Measurements from ENCODE around the gene DMAC2L.

Gene DMAC2L

DNA sequence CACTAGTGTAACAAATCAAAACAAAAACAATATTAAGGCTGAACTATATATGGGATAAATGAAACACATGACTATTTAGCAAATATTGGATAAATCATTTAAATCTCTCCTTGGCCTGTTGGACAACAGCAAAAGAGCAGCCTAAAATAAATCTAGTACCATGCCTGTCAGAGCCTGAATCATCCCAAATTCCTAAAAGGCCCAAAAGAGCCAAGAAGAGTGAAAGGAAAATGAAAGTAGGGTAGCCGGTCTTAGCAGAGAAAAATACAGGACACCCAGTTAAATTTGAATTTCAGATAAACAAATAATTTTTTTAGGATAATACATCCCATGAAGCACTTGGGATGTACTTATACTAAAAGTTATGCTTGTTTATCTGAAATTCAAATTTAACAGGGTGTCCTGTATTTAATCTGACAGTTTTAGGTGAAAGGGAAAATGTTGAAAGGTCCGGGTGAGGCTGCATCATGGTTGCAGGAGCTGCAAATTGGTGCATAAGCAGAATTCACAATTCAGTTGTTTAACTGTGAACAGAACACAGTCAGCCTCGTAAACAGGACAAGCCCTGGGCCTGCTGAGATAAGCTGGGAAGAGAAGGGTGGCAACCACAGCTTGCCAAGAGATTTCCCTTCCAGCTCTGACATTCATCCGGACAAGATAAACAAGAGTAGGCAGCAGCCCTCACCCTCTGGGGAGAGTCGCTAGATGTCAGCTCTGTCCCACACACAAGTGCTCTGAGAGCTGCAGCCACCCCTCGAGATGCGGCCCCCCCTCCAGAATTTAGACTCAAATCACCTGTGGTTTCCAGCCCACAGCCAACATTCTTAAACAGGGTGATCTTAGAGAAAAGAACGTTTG is 30.3 kb downstream of the DMAC2L start:
- Histone ChIP-seq H3K27me3 (ENCODE audit: control insufficient read depth in 1 of 2, insufficient read depth in 2 of 2, low read length in 2 of 2) (no peaks in the 10 kb centered on the region), H3K9ac (ENCODE audit: low read length in 2 of 2) (peak overlapping the region in 1 of 2 donors; percentile 47), H3K27ac (ENCODE audit: low read length) (peak overlapping the region; percentile 13), H3K4me3 (ENCODE audit: low read length in 2 of 2) (peak overlapping the region; percentile 10 to 65), H3K4me1 (ENCODE audit: control insufficient read depth, insufficient read depth, low read length) (peaks cover 2% of the 10 kb centered on the region), H3K36me3 (ENCODE audit: control insufficient read depth in 2 of 2, insufficient read depth in 2 of 2, low read length in 2 of 2) (no peaks in the 10 kb centered on the region), H3K9me3 (ENCODE audit: control insufficient read depth in 2 of 2, low read length in 2 of 2) (no peaks in the 10 kb centered on the region)

- Histone ChIP-seq H3K27ac (ENCODE audit: low read length) (no peak overlapping the region), H3K9me3 (ENCODE audit: control insufficient read depth in 2 of 2, low read length in 2 of 2) (no peaks in the 10 kb centered on the region), H3K4me1 (ENCODE audit: control insufficient read depth, insufficient read depth, low read length) (peaks cover 6% of the 10 kb centered on the region), H3K27me3 (ENCODE audit: control insufficient read depth in 1 of 2, insufficient read depth in 2 of 2, low read length in 2 of 2) (no peaks in the 10 kb centered on the region), H3K36me3 (ENCODE audit: control insufficient read depth in 2 of 2, insufficient read depth in 2 of 2, low read length in 2 of 2) (no peaks in the 10 kb centered on the region), H3K9ac (ENCODE audit: low read length in 2 of 2) (no peak overlapping the region), H3K4me3 (ENCODE audit: low read length in 2 of 2) (no peak overlapping the region)
Measured at GRCh38 chr14:50343434-50343833, 31.3 kb downstream of the DMAC2L start.

DNA sequence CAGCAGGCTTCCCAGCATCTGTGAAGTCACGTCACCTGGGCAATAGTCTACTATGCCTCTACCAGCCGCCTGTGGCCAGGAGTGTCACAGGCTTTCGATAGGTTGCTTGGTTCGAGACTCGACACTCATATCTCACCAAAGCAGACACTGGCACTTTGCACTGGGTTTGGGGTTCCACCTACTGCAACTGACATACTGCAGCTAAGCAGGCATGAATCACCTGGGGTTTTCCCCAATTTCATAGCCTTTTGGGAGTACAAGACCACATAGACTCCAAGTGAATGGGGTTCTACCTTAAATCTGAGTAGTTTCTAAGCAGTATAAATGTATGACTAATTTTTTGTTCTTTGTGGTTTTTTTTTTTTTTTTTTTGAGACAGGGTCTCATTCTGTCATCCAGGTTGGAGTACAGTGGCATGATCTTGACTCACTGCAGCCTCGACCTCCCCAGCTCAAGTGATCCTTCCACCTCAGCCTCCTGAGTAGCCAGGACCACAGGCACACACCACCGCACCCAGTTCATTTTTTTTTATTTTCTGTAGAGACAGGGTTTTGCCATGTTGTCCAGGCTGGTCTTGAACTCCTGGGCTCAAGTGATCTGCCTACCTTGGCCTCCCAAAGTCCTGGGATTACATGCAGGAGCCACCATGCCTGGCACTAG is 32.1 kb downstream of the DMAC2L start:
- Histone ChIP-seq H3K36me3 (ENCODE audit: control insufficient read depth in 2 of 2, insufficient read depth in 2 of 2, low read length in 2 of 2) (no peaks in the 10 kb centered on the region), H3K9ac (ENCODE audit: low read length in 2 of 2) (no peak overlapping the region), H3K4me1 (ENCODE audit: control insufficient read depth, insufficient read depth, low read length) (peaks cover 6% of the 10 kb centered on the region), H3K27ac (ENCODE audit: low read length) (no peak overlapping the region), H3K27me3 (ENCODE audit: control insufficient read depth in 1 of 2, insufficient read depth in 2 of 2, low read length in 2 of 2) (no peaks in the 10 kb centered on the region), H3K9me3 (ENCODE audit: control insufficient read depth in 2 of 2, low read length in 2 of 2) (no peaks in the 10 kb centered on the region), H3K4me3 (ENCODE audit: low read length in 2 of 2) (no peak overlapping the region)

GRCh38 chr14:50344876-50345563 is 32.9 kb downstream of the DMAC2L start:
- no peak overlapping the region for H3K4me3 ChIP-seq (ENCODE audit: low read length in 2 of 2)
- no peaks in the 10 kb centered on the region for H3K27me3 ChIP-seq (ENCODE audit: control insufficient read depth in 1 of 2, insufficient read depth in 2 of 2, low read length in 2 of 2)
- H3K9me3 ChIP-seq (ENCODE audit: control insufficient read depth in 2 of 2, low read length in 2 of 2), result no peaks in the 10 kb centered on the region
- no peak overlapping the region for H3K9ac ChIP-seq (ENCODE audit: low read length in 2 of 2)
- H3K27ac ChIP-seq (ENCODE audit: low read length), result no peak overlapping the region
- no peaks in the 10 kb centered on the region for H3K36me3 ChIP-seq (ENCODE audit: control insufficient read depth in 2 of 2, insufficient read depth in 2 of 2, low read length in 2 of 2)
- H3K4me1 ChIP-seq (ENCODE audit: control insufficient read depth, insufficient read depth, low read length), result peaks cover 6% of the 10 kb centered on the region

DNA sequence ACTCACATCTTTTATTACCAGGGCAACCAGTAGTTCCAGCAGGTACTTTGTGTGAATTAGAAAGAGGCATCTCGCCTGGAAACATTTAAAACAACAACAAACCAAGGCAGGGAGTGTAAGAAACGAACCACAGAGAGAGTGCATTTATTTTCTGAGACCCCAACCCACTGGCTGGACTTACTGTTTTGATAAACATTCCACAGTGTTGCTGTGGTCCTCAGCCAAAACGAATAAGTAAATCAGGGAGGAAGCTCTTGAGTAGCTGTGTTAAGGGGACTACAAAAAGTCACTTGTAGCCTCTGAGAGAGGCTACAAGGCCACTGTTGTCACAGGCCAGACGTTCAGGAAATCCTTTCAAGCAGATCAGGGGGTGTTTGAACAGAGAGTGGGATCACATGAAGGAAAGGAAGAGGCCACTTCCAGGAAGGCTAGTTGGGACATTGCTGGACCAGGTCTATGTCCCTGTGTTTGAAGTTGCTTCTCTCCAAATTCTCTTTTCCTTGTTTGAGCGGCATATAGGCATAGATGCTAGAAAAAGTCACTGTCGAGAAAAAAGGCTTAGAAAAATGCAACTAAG is 33.8 kb downstream of the DMAC2L start:
- H3K27ac ChIP-seq (ENCODE audit: low read length), result no peak overlapping the region
- H3K4me1 ChIP-seq (ENCODE audit: control insufficient read depth, insufficient read depth, low read length), result peaks cover 6% of the 10 kb centered on the region
- H3K9ac ChIP-seq (ENCODE audit: low read length in 2 of 2), result no peak overlapping the region

DNA sequence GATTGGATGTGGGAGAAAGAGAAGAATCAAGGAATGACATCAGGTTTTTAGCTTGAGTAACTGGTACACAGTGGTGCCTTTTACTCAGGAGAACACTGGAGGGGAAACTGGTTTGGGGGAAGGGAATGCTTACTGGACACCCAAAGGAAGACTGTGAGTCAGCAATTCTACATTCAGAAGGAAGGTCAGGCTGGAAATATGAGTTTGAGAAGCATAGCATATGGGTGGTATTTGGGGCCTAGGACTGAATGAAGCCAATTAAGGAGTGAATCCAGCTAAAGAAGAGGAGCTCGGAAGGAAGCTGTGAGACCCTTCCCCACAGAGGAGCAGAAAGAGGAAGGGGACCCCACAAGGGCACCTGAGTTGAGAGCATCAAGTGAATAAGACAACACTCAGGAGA is 35.4 kb downstream of the DMAC2L start:
- peaks cover 6% of the 10 kb centered on the region for H3K4me1 ChIP-seq (ENCODE audit: control insufficient read depth, insufficient read depth, low read length)
- no peak overlapping the region for H3K27ac ChIP-seq (ENCODE audit: low read length)
- H3K9me3 ChIP-seq (ENCODE audit: control insufficient read depth in 2 of 2, low read length in 2 of 2), result no peaks in the 10 kb centered on the region

More for the DNA sequence above, 33.8 kb downstream of the DMAC2L start:
- no peaks in the 10 kb centered on the region for H3K36me3 ChIP-seq (ENCODE audit: control insufficient read depth in 2 of 2, insufficient read depth in 2 of 2, low read length in 2 of 2)
- H3K27me3 ChIP-seq (ENCODE audit: control insufficient read depth in 1 of 2, insufficient read depth in 2 of 2, low read length in 2 of 2), result no peaks in the 10 kb centered on the region
- H3K9me3 ChIP-seq (ENCODE audit: control insufficient read depth in 2 of 2, low read length in 2 of 2), result no peaks in the 10 kb centered on the region
- no peak overlapping the region for H3K4me3 ChIP-seq (ENCODE audit: low read length in 2 of 2)

GRCh38 chr14:50348933-50349332 is 36.8 kb downstream of the DMAC2L start:
- H3K36me3 ChIP-seq (ENCODE audit: control insufficient read depth in 2 of 2, insufficient read depth in 2 of 2, low read length in 2 of 2), result no peaks in the 10 kb centered on the region
- H3K9ac ChIP-seq (ENCODE audit: low read length in 2 of 2), result no peak overlapping the region
- no peaks in the 10 kb centered on the region for H3K27me3 ChIP-seq (ENCODE audit: control insufficient read depth in 1 of 2, insufficient read depth in 2 of 2, low read length in 2 of 2)
- peaks cover 4% of the 10 kb centered on the region for H3K4me1 ChIP-seq (ENCODE audit: control insufficient read depth, insufficient read depth, low read length)
- no peak overlapping the region for H3K27ac ChIP-seq (ENCODE audit: low read length)
- no peaks in the 10 kb centered on the region for H3K9me3 ChIP-seq (ENCODE audit: control insufficient read depth in 2 of 2, low read length in 2 of 2)
- no peak overlapping the region for H3K4me3 ChIP-seq (ENCODE audit: low read length in 2 of 2)

More for the DNA sequence above, 35.4 kb downstream of the DMAC2L start:
- Histone ChIP-seq H3K36me3 (ENCODE audit: control insufficient read depth in 2 of 2, insufficient read depth in 2 of 2, low read length in 2 of 2) (no peaks in the 10 kb centered on the region), H3K27me3 (ENCODE audit: control insufficient read depth in 1 of 2, insufficient read depth in 2 of 2, low read length in 2 of 2) (no peaks in the 10 kb centered on the region), H3K9ac (ENCODE audit: low read length in 2 of 2) (no peak overlapping the region), H3K4me3 (ENCODE audit: low read length in 2 of 2) (no peak overlapping the region)

- H3K4me3 ChIP-seq (ENCODE audit: low read length in 2 of 2), result no peak overlapping the region
- H3K36me3 ChIP-seq (ENCODE audit: control insufficient read depth in 2 of 2, insufficient read depth in 2 of 2, low read length in 2 of 2), result no peaks in the 10 kb centered on the region
- H3K9ac ChIP-seq (ENCODE audit: low read length in 2 of 2), result no peak overlapping the region
- H3K27me3 ChIP-seq (ENCODE audit: control insufficient read depth in 1 of 2, insufficient read depth in 2 of 2, low read length in 2 of 2), result no peaks in the 10 kb centered on the region
- no peak overlapping the region for H3K27ac ChIP-seq (ENCODE audit: low read length)
- H3K9me3 ChIP-seq (ENCODE audit: control insufficient read depth in 2 of 2, low read length in 2 of 2), result no peaks in the 10 kb centered on the region
- peaks cover 4% of the 10 kb centered on the region for H3K4me1 ChIP-seq (ENCODE audit: control insufficient read depth, insufficient read depth, low read length)
Measured at GRCh38 chr14:50350975-50351374, 38.9 kb downstream of the DMAC2L start.

GRCh38 chr14:50352584-50352983 is 40.5 kb downstream of the DMAC2L start:
- peaks cover 2% of the 10 kb centered on the region for H3K4me1 ChIP-seq (ENCODE audit: control insufficient read depth, insufficient read depth, low read length)

GRCh38 chr14:50353126-50353525 is 41.0 kb downstream of the DMAC2L start:
- Histone ChIP-seq H3K9me3 (ENCODE audit: control insufficient read depth in 2 of 2, low read length in 2 of 2) (no peaks in the 10 kb centered on the region), H3K4me1 (ENCODE audit: control insufficient read depth, insufficient read depth, low read length) (no peaks in the 10 kb centered on the region), H3K9ac (ENCODE audit: low read length in 2 of 2) (no peak overlapping the region), H3K36me3 (ENCODE audit: control insufficient read depth in 2 of 2, insufficient read depth in 2 of 2, low read length in 2 of 2) (no peaks in the 10 kb centered on the region), H3K27ac (ENCODE audit: low read length) (no peak overlapping the region), H3K27me3 (ENCODE audit: control insufficient read depth in 1 of 2, insufficient read depth in 2 of 2, low read length in 2 of 2) (no peaks in the 10 kb centered on the region), H3K4me3 (ENCODE audit: low read length in 2 of 2) (no peak overlapping the region)

More at GRCh38 chr14:50352584-50352983, 40.5 kb downstream of the DMAC2L start:
- Histone ChIP-seq H3K36me3 (ENCODE audit: control insufficient read depth in 2 of 2, insufficient read depth in 2 of 2, low read length in 2 of 2) (no peaks in the 10 kb centered on the region), H3K9ac (ENCODE audit: low read length in 2 of 2) (no peak overlapping the region), H3K27ac (ENCODE audit: low read length) (no peak overlapping the region), H3K27me3 (ENCODE audit: control insufficient read depth in 1 of 2, insufficient read depth in 2 of 2, low read length in 2 of 2) (no peaks in the 10 kb centered on the region), H3K9me3 (ENCODE audit: control insufficient read depth in 2 of 2, low read length in 2 of 2) (no peaks in the 10 kb centered on the region), H3K4me3 (ENCODE audit: low read length in 2 of 2) (no peak overlapping the region)

Data from stomach smooth muscle (tissue), 2 donors.